HEK293 (cell line): Measurements from ENCODE around the gene SCOC.

Source experiments
- CTCF ChIA-PET: fragments of 350-600 bp; formaldehyde crosslinking; extraction: SDS; loops from one replicate; lab custom pipeline; 2021; ENCODE audit warnings: antibody characterized with exemption; lab: Yijun Ruan, JAX
- POLR2A ChIA-PET: fragments of 300-600 bp; formaldehyde crosslinking; extraction: SDS; loops from one replicate; lab custom pipeline; 2020; ENCODE audit warnings: antibody characterized with exemption, inconsistent platforms; lab: Yijun Ruan, JAX
- H3K27ac ChIP-seq: fragments of 200-500 bp; sonication (Bioruptor generic); 2 replicates; pipeline ENCODE4 v1.5.1; 2014; ENCODE audit warnings: low read depth, low read length, control low read depth, inconsistent platforms; ENCODE audit errors: extremely low read depth
- H3K36me3 ChIP-seq, 2 experiments: fragments of 200-500 bp in 1 of 2; sonication (Bioruptor generic) in 1 of 2; 1 replicate in 1 of 2; 2 replicates in 1 of 2; pipeline ENCODE4 v1.5.1; 2014 to 2017; ENCODE audit warnings: inconsistent platforms in 2 of 2, low read length in 2 of 2; ENCODE audit not compliant: control insufficient read depth in 2 of 2, insufficient read depth in 1 of 2
- H3K4me1 ChIP-seq: fragments of 200-500 bp; sonication (Bioruptor generic); 2 replicates; pipeline ENCODE4 v1.5.1; 2014; ENCODE audit warnings: mild to moderate bottlenecking, low read length, inconsistent platforms; ENCODE audit not compliant: control insufficient read depth, insufficient read depth
- H3K4me3 ChIP-seq: 2 replicates; pipeline ENCODE4 v1.5.1; 2011; ENCODE audit warnings: low read depth, mild to moderate bottlenecking, control low read depth, low read length, moderate library complexity
- H3K9me3 ChIP-seq: fragments of 200-500 bp; sonication (Bioruptor generic); 2 replicates; pipeline ENCODE4 v1.5.1; 2014; ENCODE audit warnings: low read depth, low read length, inconsistent platforms; ENCODE audit not compliant: control insufficient read depth, insufficient read depth
- GFI1B ChIP-seq: fragments of 450-650 bp; formaldehyde crosslinking; IDR thresholded peaks from 2 replicates; pipeline ENCODE4 v1.5.1; 2016; ENCODE audit warnings: missing biosample characterization, missing genetic modification characterization
- HOXA7 ChIP-seq: sonication (generic); formaldehyde crosslinking; IDR thresholded peaks from 2 replicates; pipeline ENCODE4 v1.8.1; 2022; ENCODE audit warnings: missing genetic modification reagents, borderline replicate concordance
- KLF1 ChIP-seq: fragments of 450-650 bp; formaldehyde crosslinking; IDR thresholded peaks from 2 replicates; pipeline ENCODE4 v1.5.1; 2016; ENCODE audit warnings: missing biosample characterization, missing genetic modification characterization
- MEIS1 ChIP-seq: sonication (generic); formaldehyde crosslinking; IDR thresholded peaks from 2 replicates; pipeline ENCODE4 v1.8.1; 2022; ENCODE audit warnings: missing genetic modification reagents, mild to moderate bottlenecking, borderline replicate concordance
- MZF1 ChIP-seq: fragments of 450-650 bp; formaldehyde crosslinking; IDR thresholded peaks from 2 replicates; pipeline ENCODE4 v1.5.1; 2017; ENCODE audit warnings: missing biosample characterization, missing genetic modification characterization, borderline replicate concordance
- REPIN1 ChIP-seq: fragments of 450-650 bp; formaldehyde crosslinking; IDR thresholded peaks from 2 replicates; pipeline ENCODE4 v1.5.1; 2017; ENCODE audit warnings: missing biosample characterization, missing genetic modification characterization, low read depth
- SCRT1 ChIP-seq: fragments of 450-650 bp; formaldehyde crosslinking; IDR thresholded peaks from 2 replicates; pipeline ENCODE4 v1.5.1; 2016; ENCODE audit warnings: missing biosample characterization, missing genetic modification characterization, borderline replicate concordance
- SETDB1 ChIP-seq: IDR thresholded peaks from one replicate; pipeline ENCODE4 v1.6.1; 2017; ENCODE audit warnings: mild to moderate bottlenecking, low read length, moderate library complexity, mixed read lengths; ENCODE audit not compliant: insufficient read length
- SP2 ChIP-seq: fragments of 450-650 bp; formaldehyde crosslinking; IDR thresholded peaks from 2 replicates; pipeline ENCODE4 v1.5.1; 2016; ENCODE audit warnings: missing biosample characterization, missing genetic modification characterization
- WT1 ChIP-seq: fragments of 450-650 bp; formaldehyde crosslinking; IDR thresholded peaks from 2 replicates; pipeline ENCODE4 v1.5.1; 2016; ENCODE audit warnings: missing biosample characterization, missing genetic modification characterization
- YY2 ChIP-seq: fragments of 450-650 bp; formaldehyde crosslinking; IDR thresholded peaks from 2 replicates; pipeline ENCODE4 v1.5.1; 2016; ENCODE audit warnings: missing biosample characterization, missing genetic modification characterization
- ZFHX2 ChIP-seq: fragments of 450-650 bp; formaldehyde crosslinking; conservative IDR thresholded peaks from 2 replicates; pipeline ENCODE4 v1.5.1; 2016; ENCODE audit warnings: missing biosample characterization, missing genetic modification characterization
- ZFP37 ChIP-seq: fragments of 450-650 bp; formaldehyde crosslinking; IDR thresholded peaks from 2 replicates; pipeline ENCODE4 v1.5.1; 2016; ENCODE audit warnings: missing biosample characterization, missing genetic modification characterization
- ZIC2 ChIP-seq: fragments of 450-650 bp; formaldehyde crosslinking; IDR thresholded peaks from 2 replicates; pipeline ENCODE4 v1.5.1; 2016; ENCODE audit warnings: missing biosample characterization, missing genetic modification characterization
- ZNF184 ChIP-seq: fragments of 450-650 bp; IDR thresholded peaks from 2 replicates; pipeline ENCODE4 v1.5.1; 2018; ENCODE audit warnings: missing biosample characterization, mild to moderate bottlenecking, missing genetic modification characterization
- ZNF239 ChIP-seq: fragments of 450-650 bp; formaldehyde crosslinking; IDR thresholded peaks from 2 replicates; pipeline ENCODE4 v1.5.1; 2016; ENCODE audit warnings: missing biosample characterization, missing genetic modification characterization
- ZNF248 ChIP-seq: fragments of 450-650 bp; formaldehyde crosslinking; IDR thresholded peaks from 2 replicates; pipeline ENCODE4 v1.5.1; 2017; ENCODE audit warnings: missing biosample characterization, missing genetic modification characterization
- ZNF311 ChIP-seq: fragments of 450-650 bp; formaldehyde crosslinking; IDR thresholded peaks from 2 replicates; pipeline ENCODE4 v1.5.1; 2017; ENCODE audit warnings: missing biosample characterization, missing genetic modification characterization, borderline replicate concordance
- ZNF354C ChIP-seq: fragments of 450-650 bp; formaldehyde crosslinking; IDR thresholded peaks from 2 replicates; pipeline ENCODE4 v1.5.1; 2016; ENCODE audit warnings: missing biosample characterization, missing genetic modification characterization, low read depth, borderline replicate concordance
- ZNF529 ChIP-seq: fragments of 450-650 bp; formaldehyde crosslinking; IDR thresholded peaks from 2 replicates; pipeline ENCODE4 v1.5.1; 2017; ENCODE audit warnings: missing genetic modification characterization, missing biosample characterization; ENCODE audit not compliant: insufficient replicate concordance
- ZNF560 ChIP-seq: fragments of 450-650 bp; formaldehyde crosslinking; IDR thresholded peaks from 2 replicates; pipeline ENCODE4 v1.5.1; 2017; ENCODE audit warnings: missing biosample characterization, missing genetic modification characterization, borderline replicate concordance
- ZNF561 ChIP-seq: fragments of 450-650 bp; IDR thresholded peaks from 2 replicates; pipeline ENCODE4 v1.5.1; 2018; ENCODE audit warnings: missing biosample characterization, missing genetic modification characterization, borderline replicate concordance
- ZNF600 ChIP-seq: fragments of 450-650 bp; formaldehyde crosslinking; IDR thresholded peaks from 2 replicates; pipeline ENCODE4 v1.5.1; 2016; ENCODE audit warnings: missing biosample characterization, missing genetic modification characterization
- ZNF610 ChIP-seq: fragments of 450-650 bp; formaldehyde crosslinking; IDR thresholded peaks from 2 replicates; pipeline ENCODE4 v1.5.1; 2016; ENCODE audit warnings: missing biosample characterization, missing genetic modification characterization, borderline replicate concordance
- ZNF664 ChIP-seq: fragments of 450-650 bp; formaldehyde crosslinking; IDR thresholded peaks from 2 replicates; pipeline ENCODE4 v1.5.1; 2016; ENCODE audit warnings: missing biosample characterization, missing genetic modification characterization
- ZNF670 ChIP-seq: fragments of 450-650 bp; formaldehyde crosslinking; IDR thresholded peaks from 2 replicates; pipeline ENCODE4 v1.5.1; 2016; ENCODE audit warnings: missing biosample characterization, missing genetic modification characterization, low read depth
- ZNF785 ChIP-seq: fragments of 450-650 bp; formaldehyde crosslinking; IDR thresholded peaks from 2 replicates; pipeline ENCODE4 v1.5.1; 2016; ENCODE audit warnings: missing biosample characterization, missing genetic modification characterization
- TF ChIP-seq, protein P1 (sequence below): fragments of 450-650 bp; formaldehyde crosslinking; IDR thresholded peaks from 2 replicates; pipeline ENCODE4 v1.5.1; 2016; ENCODE audit warnings: missing biosample characterization, missing genetic modification characterization
- TF ChIP-seq, protein P2 (sequence below): fragments of 450-650 bp; formaldehyde crosslinking; IDR thresholded peaks from 2 replicates; pipeline ENCODE4 v1.5.1; 2016; ENCODE audit warnings: missing biosample characterization, missing genetic modification characterization
- TF ChIP-seq, protein P3 (sequence below): fragments of 450-650 bp; formaldehyde crosslinking; IDR thresholded peaks from 2 replicates; pipeline ENCODE4 v1.5.1; 2016; ENCODE audit warnings: missing biosample characterization, missing genetic modification characterization
- TF ChIP-seq, protein P4 (sequence below): fragments of 450-650 bp; formaldehyde crosslinking; IDR thresholded peaks from 2 replicates; pipeline ENCODE4 v1.5.1; 2016; ENCODE audit warnings: missing biosample characterization, missing genetic modification characterization

Gene SCOC

DNA sequence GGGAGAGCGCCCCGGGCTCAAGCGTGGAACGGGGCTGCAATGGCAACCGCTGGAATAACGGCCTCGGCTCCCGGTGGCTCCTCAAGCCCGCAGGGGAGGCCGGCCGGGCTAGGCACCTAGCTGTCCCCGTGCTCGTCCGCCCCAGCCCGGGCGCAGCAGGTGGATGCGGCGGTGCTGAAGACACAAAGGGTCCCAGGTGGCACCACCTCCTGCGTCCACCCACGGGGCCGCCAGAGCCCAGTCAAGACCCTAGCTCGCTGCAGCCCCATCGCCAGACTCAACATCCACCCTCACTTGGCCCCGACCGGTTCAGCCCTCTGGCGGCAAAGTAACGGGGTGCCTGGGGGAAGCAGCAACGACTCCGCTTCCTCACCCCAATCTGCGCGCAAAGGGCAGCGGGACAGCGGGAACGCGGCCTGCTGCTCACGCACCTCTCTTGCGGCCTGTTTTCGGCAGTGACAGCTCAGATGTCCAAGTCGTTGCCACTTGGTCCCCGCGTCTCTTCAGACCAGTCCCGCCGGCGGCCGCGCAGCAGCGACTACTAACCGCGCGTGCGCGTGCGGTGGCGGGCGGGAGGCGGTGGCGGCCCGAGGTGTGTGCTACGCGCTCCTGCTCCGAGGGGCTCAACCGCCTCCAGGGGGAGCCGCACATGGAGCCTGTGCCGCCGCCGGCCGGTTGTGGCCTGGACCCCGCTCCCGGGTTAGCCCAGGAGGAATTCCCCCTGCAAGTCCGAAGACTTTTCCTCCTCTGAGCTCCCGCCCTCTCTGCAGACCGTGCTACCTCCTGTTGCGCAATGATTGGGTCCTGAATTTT lies 53.9 kb downstream of the SCOC start, which contains the start of gene CLGN:
Gene CLGN, minus strand, starts transcription at position 543 of the 813 bp plus-strand sequence. CDS start 14,570 bp downstream, outside the sequence.
- no peaks in the 10 kb centered on the region for H3K4me1 ChIP-seq
- POLR2A ChIA-PET = interaction anchor here (1.2 to 1.8 kb wide), 3 partner anchors 54 to 329 kb away, joined by 3 to 5 read pairs (median 4); partner anchors contain the start of genes ELMOD2, SCOC and TBC1D9
- no peaks in the 10 kb centered on the region for H3K9me3 ChIP-seq
- peak within 1 kb of the TSS; percentile 79 for H3K4me3 ChIP-seq
- no peaks in the 10 kb centered on the region for H3K36me3 ChIP-seq
- CTCF ChIA-PET = interaction anchor here (0.8 to 1.8 kb wide), 14 partner anchors 12 to 554 kb away, joined by 3 to 10 read pairs (median 4); no protein-coding TSS in a partner anchor
- H3K27ac ChIP-seq = peak within 1 kb of the TSS; percentile 53; the same call in 1 of the 2 replicates
- TF ChIP-seq ZNF560 (no peak), ZNF184 (tag by site-specific recombination) (0 out of 2 replicates have a peak, but pooled peaks have one; percentile 14), ZNF311 (tag by site-specific recombination) (no peak), HOXA7 (CRISPR knock-in tag) (no peak), GFI1B (no peak), SETDB1 (peak; percentile 43), ZNF239 (tag by site-specific recombination) (no peak), ZNF354C (tag by site-specific recombination) (no peak), ZNF529 (tag by site-specific recombination) (no peak), ZNF561 (tag by site-specific recombination) (no peak), ZNF670 (no peak), SP2 (tag by site-specific recombination) (peak; percentile 43), ZIC2 (tag by site-specific recombination) (peak; percentile 83), ZNF785 (tag by site-specific recombination) (no peak), WT1 (no peak; the same call in 1 of the 2 replicates), SCRT1 (tag by site-specific recombination) (no peak; the same call in 1 of the 2 replicates), ZNF664 (tag by site-specific recombination) (no peak), MEIS1 (CRISPR knock-in tag) (no peak), YY2 (no peak), ZNF600 (tag by site-specific recombination) (peak; percentile 42), ZNF248 (tag by site-specific recombination) (no peak), ZFHX2 (peak; percentile 11; the same call in 1 of the 2 replicates), KLF1 (no peak), REPIN1 (tag by site-specific recombination) (no peak), ZFP37 (tag by site-specific recombination) (peak; percentile 70), ZNF610 (tag by site-specific recombination) (no peak), MZF1 (no peak)
- TF ChIP-seq, protein P1, sequence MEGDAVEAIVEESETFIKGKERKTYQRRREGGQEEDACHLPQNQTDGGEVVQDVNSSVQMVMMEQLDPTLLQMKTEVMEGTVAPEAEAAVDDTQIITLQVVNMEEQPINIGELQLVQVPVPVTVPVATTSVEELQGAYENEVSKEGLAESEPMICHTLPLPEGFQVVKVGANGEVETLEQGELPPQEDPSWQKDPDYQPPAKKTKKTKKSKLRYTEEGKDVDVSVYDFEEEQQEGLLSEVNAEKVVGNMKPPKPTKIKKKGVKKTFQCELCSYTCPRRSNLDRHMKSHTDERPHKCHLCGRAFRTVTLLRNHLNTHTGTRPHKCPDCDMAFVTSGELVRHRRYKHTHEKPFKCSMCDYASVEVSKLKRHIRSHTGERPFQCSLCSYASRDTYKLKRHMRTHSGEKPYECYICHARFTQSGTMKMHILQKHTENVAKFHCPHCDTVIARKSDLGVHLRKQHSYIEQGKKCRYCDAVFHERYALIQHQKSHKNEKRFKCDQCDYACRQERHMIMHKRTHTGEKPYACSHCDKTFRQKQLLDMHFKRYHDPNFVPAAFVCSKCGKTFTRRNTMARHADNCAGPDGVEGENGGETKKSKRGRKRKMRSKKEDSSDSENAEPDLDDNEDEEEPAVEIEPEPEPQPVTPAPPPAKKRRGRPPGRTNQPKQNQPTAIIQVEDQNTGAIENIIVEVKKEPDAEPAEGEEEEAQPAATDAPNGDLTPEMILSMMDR (tag by site-specific recombination) = peak; percentile 81
- TF ChIP-seq, protein P2, sequence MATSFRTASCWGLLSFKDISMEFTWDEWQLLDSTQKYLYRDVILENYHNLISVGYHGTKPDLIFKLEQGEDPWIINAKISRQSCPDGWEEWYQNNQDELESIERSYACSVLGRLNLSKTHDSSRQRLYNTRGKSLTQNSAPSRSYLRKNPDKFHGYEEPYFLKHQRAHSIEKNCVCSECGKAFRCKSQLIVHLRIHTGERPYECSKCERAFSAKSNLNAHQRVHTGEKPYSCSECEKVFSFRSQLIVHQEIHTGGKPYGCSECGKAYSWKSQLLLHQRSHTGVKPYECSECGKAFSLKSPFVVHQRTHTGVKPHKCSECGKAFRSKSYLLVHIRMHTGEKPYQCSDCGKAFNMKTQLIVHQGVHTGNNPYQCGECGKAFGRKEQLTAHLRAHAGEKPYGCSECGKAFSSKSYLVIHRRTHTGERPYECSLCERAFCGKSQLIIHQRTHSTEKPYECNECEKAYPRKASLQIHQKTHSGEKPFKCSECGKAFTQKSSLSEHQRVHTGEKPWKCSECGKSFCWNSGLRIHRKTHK (tag by site-specific recombination) = no peak
- TF ChIP-seq, protein P3, sequence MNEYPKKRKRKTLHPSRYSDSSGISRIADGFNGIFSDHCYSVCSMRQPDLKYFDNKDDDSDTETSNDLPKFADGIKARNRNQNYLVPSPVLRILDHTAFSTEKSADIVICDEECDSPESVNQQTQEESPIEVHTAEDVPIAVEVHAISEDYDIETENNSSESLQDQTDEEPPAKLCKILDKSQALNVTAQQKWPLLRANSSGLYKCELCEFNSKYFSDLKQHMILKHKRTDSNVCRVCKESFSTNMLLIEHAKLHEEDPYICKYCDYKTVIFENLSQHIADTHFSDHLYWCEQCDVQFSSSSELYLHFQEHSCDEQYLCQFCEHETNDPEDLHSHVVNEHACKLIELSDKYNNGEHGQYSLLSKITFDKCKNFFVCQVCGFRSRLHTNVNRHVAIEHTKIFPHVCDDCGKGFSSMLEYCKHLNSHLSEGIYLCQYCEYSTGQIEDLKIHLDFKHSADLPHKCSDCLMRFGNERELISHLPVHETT (tag by site-specific recombination) = no peak
- TF ChIP-seq, protein P4, sequence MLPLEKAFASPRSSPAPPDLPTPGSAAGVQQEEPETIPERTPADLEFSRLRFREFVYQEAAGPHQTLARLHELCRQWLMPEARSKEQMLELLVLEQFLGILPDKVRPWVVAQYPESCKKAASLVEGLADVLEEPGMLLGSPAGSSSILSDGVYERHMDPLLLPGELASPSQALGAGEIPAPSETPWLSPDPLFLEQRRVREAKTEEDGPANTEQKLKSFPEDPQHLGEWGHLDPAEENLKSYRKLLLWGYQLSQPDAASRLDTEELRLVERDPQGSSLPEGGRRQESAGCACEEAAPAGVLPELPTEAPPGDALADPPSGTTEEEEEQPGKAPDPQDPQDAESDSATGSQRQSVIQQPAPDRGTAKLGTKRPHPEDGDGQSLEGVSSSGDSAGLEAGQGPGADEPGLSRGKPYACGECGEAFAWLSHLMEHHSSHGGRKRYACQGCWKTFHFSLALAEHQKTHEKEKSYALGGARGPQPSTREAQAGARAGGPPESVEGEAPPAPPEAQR (tag by site-specific recombination) = no peak
